ENCODE data around the gene GPR52.

Gene GPR52

GRCh38 chr1:174425121-174425520 lies 22.6 kb upstream of the GPR52 start:
- DNase-seq (ENCODE audit: low read depth): no peak
- in situ Hi-C loops (cut with HindIII; ENCODE audit: low sequenced_read_pairs): no loop called here

GRCh38 chr1:174426153-174426552 lies 21.6 kb upstream of the GPR52 start:
- in situ Hi-C loops (cut with HindIII; ENCODE audit: low sequenced_read_pairs): no loop called here
- H3K4me3 ChIP-seq (ENCODE audit: low read depth, low read length): no peak overlapping the region
- no peak for TF ChIP-seq CTCF (IDR thresholded peaks at IDR 0.05; ENCODE audit: low read depth, low read length, missing control alignments)
- DNase-seq (ENCODE audit: low read depth): no peak

More at GRCh38 chr1:174425121-174425520, 22.6 kb upstream of the GPR52 start:
- H3K4me3 ChIP-seq (ENCODE audit: low read depth, low read length): no peak overlapping the region
- no peak for TF ChIP-seq CTCF (IDR thresholded peaks at IDR 0.05; ENCODE audit: low read depth, low read length, missing control alignments)

GRCh38 chr1:174428033-174428432 lies 19.7 kb upstream of the GPR52 start:
- no peak for DNase-seq (ENCODE audit: low read depth)
- no peak for TF ChIP-seq CTCF (IDR thresholded peaks at IDR 0.05; ENCODE audit: low read depth, low read length, missing control alignments)
- in situ Hi-C loops (cut with HindIII; ENCODE audit: low sequenced_read_pairs): no loop called here
- H3K4me3 ChIP-seq (ENCODE audit: low read depth, low read length): no peak overlapping the region

- no peak for TF ChIP-seq CTCF (IDR thresholded peaks at IDR 0.05; ENCODE audit: low read depth, low read length, missing control alignments)
- in situ Hi-C loops (cut with HindIII; ENCODE audit: low sequenced_read_pairs): no loop called here
- no peak for DNase-seq (ENCODE audit: low read depth)
- no peak overlapping the region for H3K4me3 ChIP-seq (ENCODE audit: low read depth, low read length)
Measured at GRCh38 chr1:174428739-174429138, 19.0 kb upstream of the GPR52 start.

- DNase-seq (ENCODE audit: low read depth): no peak
- H3K4me3 ChIP-seq (ENCODE audit: low read depth, low read length): no peak overlapping the region
- in situ Hi-C loops (cut with HindIII; ENCODE audit: low sequenced_read_pairs): no loop called here
- no peak for TF ChIP-seq CTCF (IDR thresholded peaks at IDR 0.05; ENCODE audit: low read depth, low read length, missing control alignments)
Measured at GRCh38 chr1:174433451-174433850, 14.3 kb upstream of the GPR52 start.

GRCh38 chr1:174445351-174445750 lies 2.4 kb upstream of the GPR52 start:
- TF ChIP-seq CTCF (IDR thresholded peaks at IDR 0.05; ENCODE audit: low read depth, low read length, missing control alignments): no peak
- in situ Hi-C loops (cut with HindIII; ENCODE audit: low sequenced_read_pairs): no loop called here
- no peak overlapping the region for H3K4me3 ChIP-seq (ENCODE audit: low read depth, low read length)
- no peak for DNase-seq (ENCODE audit: low read depth)

GRCh38 chr1:174445817-174446216 lies 1.9 kb upstream of the GPR52 start:
- no peak for DNase-seq (ENCODE audit: low read depth)
- no peak for TF ChIP-seq CTCF (IDR thresholded peaks at IDR 0.05; ENCODE audit: low read depth, low read length, missing control alignments)
- no peak overlapping the region for H3K4me3 ChIP-seq (ENCODE audit: low read depth, low read length)
- in situ Hi-C loops (cut with HindIII; ENCODE audit: low sequenced_read_pairs): no loop called here

All from astrocyte of the cerebellum (primary cell).